Adrenal gland (tissue), 5 donors: ENCODE measurements around the gene RPL7A.
"Not testable (repeated sequence)": the region's sequence is repeated elsewhere in the genome, so short reads cannot be mapped to it uniquely, and the experiment has no call there.

Source experiments
- POLR2A ChIP-seq, 2 donors: fragments of 450-650 bp; IDR thresholded peaks; one replicate each; pipeline ENCODE4 v1.6.1; 2017; ENCODE audit warnings: antibody characterized with exemption in 2 of 2, mild to moderate bottlenecking in 2 of 2, moderate library complexity in 1 of 2
- TF ChIP-seq, protein P1 (sequence below), 6 experiments: fragments of 450-650 bp in 4 of 6; fragments of 200-600 bp in 2 of 6; sonication (generic) in 1 of 6; IDR thresholded peaks; 1 replicate in 5 of 6; 2 replicates in 1 of 6; pipeline versions ENCODE4 v1.5.1 to v1.8.0; 2016 to 2021; ENCODE audit warnings: antibody characterized with exemption in 6 of 6, mild to moderate bottlenecking in 2 of 6, moderate library complexity in 1 of 6
- donor health status: DM: no; HTN: no; CAD: no.

DNA sequence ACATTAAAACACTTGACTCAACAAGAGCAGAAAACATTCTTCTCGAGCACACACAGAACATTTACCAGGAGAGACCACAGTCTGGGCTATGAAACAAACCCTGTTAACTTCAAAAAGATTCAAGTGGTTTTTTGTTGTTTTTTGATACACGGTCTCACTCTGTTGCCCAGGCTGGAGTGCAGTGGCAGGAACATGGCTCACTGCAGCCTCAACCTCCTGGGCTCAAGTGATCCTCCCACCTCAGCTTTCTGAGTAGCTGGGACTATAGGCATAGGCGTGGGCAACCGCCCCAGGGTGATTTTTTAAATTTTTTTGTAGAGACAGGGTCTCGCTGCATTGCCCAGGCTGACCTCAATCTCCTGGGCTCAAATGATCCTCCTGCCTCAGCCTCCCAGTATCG, 21.0 kb upstream of the RPL7A start:
- TF ChIP-seq, protein P1, sequence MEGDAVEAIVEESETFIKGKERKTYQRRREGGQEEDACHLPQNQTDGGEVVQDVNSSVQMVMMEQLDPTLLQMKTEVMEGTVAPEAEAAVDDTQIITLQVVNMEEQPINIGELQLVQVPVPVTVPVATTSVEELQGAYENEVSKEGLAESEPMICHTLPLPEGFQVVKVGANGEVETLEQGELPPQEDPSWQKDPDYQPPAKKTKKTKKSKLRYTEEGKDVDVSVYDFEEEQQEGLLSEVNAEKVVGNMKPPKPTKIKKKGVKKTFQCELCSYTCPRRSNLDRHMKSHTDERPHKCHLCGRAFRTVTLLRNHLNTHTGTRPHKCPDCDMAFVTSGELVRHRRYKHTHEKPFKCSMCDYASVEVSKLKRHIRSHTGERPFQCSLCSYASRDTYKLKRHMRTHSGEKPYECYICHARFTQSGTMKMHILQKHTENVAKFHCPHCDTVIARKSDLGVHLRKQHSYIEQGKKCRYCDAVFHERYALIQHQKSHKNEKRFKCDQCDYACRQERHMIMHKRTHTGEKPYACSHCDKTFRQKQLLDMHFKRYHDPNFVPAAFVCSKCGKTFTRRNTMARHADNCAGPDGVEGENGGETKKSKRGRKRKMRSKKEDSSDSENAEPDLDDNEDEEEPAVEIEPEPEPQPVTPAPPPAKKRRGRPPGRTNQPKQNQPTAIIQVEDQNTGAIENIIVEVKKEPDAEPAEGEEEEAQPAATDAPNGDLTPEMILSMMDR (IDR thresholded peaks at IDR 0.05) = not testable (repeated sequence)
- not testable (repeated sequence) for TF ChIP-seq POLR2A (IDR thresholded peaks at IDR 0.05)
